HG03378 (cell line): ENCODE data around the gene AFG3L2.

Source experiments
- ATAC-seq: cut with Tn5 transposase; IDR thresholded peaks from one replicate; pipeline ENCODE4 v1.9.1; 2021; ENCODE audit warnings: mild to moderate bottlenecking, moderate library complexity; ENCODE audit not compliant: unreplicated experiment

Gene AFG3L2

GRCh38 chr18:12327510-12328178 lies 49.4 kb downstream of the AFG3L2 start:
- peak; percentile 70 for ATAC-seq

GRCh38 chr18:12326711-12327460 lies 50.1 kb downstream of the AFG3L2 start:
- ATAC-seq: no peak

- no peak for ATAC-seq
Measured at GRCh38 chr18:12325726-12326245, 51.2 kb downstream of the AFG3L2 start.

DNA sequence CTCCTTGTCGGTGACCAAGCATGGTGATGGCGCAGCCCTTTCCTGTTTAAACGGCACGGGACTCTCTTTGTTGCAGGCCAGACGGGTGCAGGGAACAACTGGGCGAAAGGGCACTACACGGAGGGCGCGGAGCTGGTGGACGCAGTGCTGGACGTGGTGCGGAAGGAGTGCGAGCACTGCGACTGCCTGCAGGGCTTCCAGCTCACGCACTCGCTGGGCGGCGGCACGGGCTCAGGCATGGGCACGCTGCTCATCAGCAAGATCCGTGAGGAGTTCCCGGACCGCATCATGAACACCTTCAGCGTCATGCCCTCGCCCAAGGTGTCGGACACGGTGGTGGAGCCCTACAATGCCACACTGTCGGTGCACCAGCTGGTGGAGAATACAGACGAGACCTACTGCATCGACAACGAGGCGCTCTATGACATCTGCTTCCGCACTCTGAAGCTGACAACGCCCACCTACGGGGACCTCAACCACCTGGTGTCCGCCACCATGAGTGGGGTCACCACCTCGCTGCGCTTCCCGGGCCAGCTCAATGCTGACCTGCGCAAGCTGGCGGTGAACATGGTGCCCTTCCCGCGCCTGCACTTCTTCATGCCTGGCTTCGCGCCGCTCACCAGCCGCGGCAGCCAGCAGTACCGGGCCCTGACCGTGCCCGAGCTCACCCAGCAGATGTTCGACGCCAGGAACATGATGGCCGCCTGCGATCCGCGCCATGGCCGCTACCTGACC lies 51.9 kb downstream of the AFG3L2 start:
- no peak for ATAC-seq

DNA sequence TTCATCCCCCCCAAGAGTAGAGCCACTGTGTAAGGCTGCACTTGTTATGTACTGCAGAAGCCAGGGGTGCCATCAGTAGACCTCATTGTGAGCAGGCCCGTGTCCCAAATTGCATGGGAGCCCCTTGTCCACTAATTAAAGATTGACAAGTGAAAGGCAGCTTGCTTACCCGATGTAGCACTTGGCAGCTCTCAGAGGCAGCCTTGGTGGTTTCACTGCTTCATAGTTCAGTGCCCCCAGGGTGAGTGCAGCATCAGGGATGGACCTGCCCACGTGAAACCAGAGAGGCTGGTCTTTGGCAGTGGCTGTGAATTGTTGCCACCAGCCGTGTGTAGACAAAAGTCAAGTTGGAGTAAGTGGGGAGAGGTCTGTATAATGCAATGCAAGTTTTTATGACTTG lies 55.7 kb downstream of the AFG3L2 start:
- ATAC-seq: peak; percentile 73

DNA sequence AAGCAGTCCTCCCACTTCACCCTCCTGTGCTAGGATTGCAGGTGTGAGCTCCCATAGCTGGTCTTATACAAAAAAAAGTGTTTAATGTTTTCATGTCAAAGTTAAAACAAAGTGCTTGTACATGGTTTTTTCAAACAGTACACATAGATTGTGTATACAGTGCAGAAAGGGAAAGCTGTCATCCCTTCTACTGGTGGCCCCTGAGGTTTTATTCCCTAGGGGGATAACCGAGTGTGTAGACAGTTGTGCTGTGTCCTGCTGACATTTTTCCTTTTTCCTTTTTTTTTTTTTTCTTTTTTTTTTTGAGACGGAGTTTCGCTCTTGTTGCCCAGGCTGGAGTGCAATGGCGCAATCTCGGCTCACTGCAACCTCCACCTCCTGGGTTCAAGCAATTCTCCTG lies 58.2 kb downstream of the AFG3L2 start:
- ATAC-seq: no peak

DNA sequence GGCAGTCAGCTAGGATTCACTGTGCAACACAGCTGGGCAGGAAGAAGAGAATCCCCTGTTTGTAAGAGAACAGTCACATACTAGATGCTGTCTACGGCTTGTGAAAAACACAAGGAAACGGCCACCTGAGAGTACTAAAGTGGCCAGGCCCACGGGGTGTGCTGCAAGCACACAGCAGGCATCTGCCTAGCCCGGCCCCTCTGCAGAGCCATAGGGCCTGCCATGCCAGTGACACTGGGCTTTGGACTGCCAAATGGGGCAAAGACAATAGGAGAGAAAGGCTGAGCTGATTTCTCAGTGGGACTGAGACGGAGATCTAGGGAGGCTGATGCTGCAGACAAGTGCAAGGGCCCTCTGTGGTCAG lies 58.7 kb downstream of the AFG3L2 start:
- no peak for ATAC-seq

DNA sequence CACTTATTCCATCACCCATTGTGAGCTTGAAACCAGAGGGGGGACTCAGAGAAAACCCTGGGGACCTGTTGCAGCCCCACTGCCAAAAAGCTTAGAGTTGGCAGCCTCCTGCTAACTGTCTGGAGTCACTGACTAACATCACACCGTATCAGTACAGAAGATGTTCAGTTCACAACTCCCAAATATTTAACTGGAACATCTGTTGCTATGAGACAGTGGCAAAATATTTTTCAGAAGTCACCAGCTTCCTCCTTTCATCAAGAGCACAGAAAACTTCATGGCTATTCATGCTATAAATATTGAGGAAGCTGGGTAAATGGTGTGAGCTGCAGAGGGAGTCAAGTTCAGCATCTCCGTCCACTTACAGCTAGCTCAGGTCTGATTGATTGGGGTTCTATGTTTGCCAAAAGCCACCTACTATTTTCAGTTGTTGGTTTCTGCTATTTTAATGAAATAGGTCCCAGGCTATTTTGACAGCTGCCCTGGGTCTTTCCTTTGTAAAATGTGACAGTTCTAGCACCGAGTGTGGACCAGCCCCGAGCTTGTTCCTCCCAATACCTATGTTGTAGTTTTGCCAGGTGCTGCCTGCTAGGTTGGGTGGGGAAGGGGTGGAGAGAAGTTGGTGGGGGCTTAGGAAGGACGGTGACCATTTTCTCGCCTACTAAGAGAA lies 59.2 kb downstream of the AFG3L2 start:
- ATAC-seq: no peak

- no peak for ATAC-seq
Measured at GRCh38 chr18:12315911-12316310, 61.1 kb downstream of the AFG3L2 start.

- no peak for ATAC-seq
Measured at GRCh38 chr18:12315490-12315889, 61.5 kb downstream of the AFG3L2 start.

- no peak for ATAC-seq
Measured at GRCh38 chr18:12314591-12315305, 62.3 kb downstream of the AFG3L2 start.

DNA sequence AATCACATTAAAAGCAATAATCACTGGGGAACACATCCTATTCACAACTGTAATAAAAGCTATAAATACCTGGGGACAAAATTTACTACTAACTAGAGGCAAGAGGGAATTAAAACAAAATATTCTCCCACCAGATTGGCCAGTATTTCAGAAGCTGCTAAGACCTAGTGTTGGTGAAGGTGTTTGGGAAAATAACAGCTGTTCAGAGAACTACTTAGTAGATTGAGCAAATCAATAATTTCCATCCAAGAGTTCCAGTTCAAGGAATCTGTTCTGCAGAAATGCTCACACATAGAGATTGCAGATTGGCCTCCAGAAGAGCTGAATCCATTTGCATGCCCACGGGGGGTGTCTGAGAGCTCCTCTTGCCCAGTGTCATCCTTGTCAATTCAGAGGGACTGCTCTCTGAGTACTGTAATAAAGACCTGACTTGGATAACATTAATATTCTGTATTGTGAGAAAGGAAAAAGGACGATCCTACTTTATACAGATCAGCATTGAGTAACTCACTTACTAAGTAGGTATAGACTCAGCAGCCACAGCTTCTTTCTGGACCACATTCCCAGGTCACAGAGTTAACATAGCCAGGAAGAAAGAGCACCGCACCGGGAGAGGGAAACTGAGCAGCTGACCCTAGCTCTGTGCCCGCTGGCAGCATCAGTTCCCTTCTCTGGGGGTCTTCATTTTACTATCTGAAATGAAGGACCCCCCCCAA lies 63.3 kb downstream of the AFG3L2 start:
- ATAC-seq: no peak

GRCh38 chr18:12312976-12313375 lies 64.1 kb downstream of the AFG3L2 start:
- ATAC-seq: no peak

DNA sequence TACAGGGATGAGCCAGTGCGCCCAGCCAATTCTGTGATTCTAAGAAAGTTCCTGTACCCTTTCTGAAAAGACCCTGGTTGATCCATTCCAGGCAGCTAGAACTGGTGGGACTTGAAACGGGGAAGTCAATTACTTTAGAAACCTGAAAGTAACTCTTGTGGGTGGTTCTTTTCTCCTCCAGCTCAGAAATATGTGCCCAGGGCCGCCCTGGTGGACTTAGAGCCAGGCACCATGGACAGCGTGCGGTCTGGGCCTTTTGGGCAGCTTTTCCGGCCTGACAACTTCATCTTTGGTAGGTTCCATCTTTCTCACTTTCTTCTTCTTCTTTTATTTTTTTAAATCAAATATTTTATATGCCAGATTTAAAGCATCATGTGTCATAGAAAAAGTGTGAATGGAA lies 66.3 kb downstream of the AFG3L2 start:
- ATAC-seq: no peak

- ATAC-seq: no peak
Measured at GRCh38 chr18:12309683-12310198, 67.3 kb downstream of the AFG3L2 start.

GRCh38 chr18:12308386-12309100 lies 68.5 kb downstream of the AFG3L2 start:
- ATAC-seq: peak; percentile 66

GRCh38 chr18:12307701-12308385 lies 69.2 kb downstream of the AFG3L2 start, which contains the start of gene TUBB6:
TSS of gene TUBB6 (plus strand) at chr18:12308241. CDS start at chr18:12308293, 52 bp downstream.
- peak; percentile 39 for ATAC-seq
